ENCODE measurements around the gene UGT8.

UGT8 gene

GRCh38 chr4:114600672-114601071 lies 2.1 kb downstream of the UGT8 start (continued):
- TF ChIP-seq OSR1 (CRISPR knock-in tag; IDR thresholded peaks at IDR 0.05) = no peak
- TF ChIP-seq POU6F1 (CRISPR knock-in tag; IDR thresholded peaks at IDR 0.05; ENCODE audit: borderline replicate concordance, low read depth) = no peak

- ATAC-seq = no peak
- no peak for TF ChIP-seq ZFP3 (CRISPR knock-in tag; IDR thresholded peaks at IDR 0.05)
- no peak for TF ChIP-seq PPARA (CRISPR knock-in tag; IDR thresholded peaks at IDR 0.05; ENCODE audit: borderline replicate concordance)
- TF ChIP-seq RARB (CRISPR knock-in tag; IDR thresholded peaks at IDR 0.05) = no peak
- TF ChIP-seq TCF4 (CRISPR knock-in tag; IDR thresholded peaks at IDR 0.05; ENCODE audit: borderline replicate concordance) = no peak
- TF ChIP-seq ESRRG (CRISPR knock-in tag; IDR thresholded peaks at IDR 0.05) = no peak
- TF ChIP-seq OSR1 (CRISPR knock-in tag; IDR thresholded peaks at IDR 0.05) = no peak
- no peak for TF ChIP-seq CSDC2 (CRISPR knock-in tag; IDR thresholded peaks at IDR 0.05)
- no peak for TF ChIP-seq ISL1 (CRISPR knock-in tag; IDR thresholded peaks at IDR 0.05)
- no peak for TF ChIP-seq POU6F1 (CRISPR knock-in tag; IDR thresholded peaks at IDR 0.05; ENCODE audit: borderline replicate concordance, low read depth)
- no peak for TF ChIP-seq SNAI2 (CRISPR knock-in tag; IDR thresholded peaks at IDR 0.05)
- no peak for TF ChIP-seq ZNF70 (CRISPR knock-in tag; IDR thresholded peaks at IDR 0.05)
- TF ChIP-seq GLIS3 (CRISPR knock-in tag; IDR thresholded peaks at IDR 0.05) = no peak
Measured at GRCh38 chr4:114601304-114602052, 2.9 kb downstream of the UGT8 start.

GRCh38 chr4:114603497-114603896 lies 4.9 kb downstream of the UGT8 start:
- no peak for ATAC-seq
- TF ChIP-seq GLIS3 (CRISPR knock-in tag; IDR thresholded peaks at IDR 0.05) (no peak), CSDC2 (CRISPR knock-in tag; IDR thresholded peaks at IDR 0.05) (no peak), TCF4 (CRISPR knock-in tag; IDR thresholded peaks at IDR 0.05; ENCODE audit: borderline replicate concordance) (no peak), TOX (CRISPR knock-in tag; IDR thresholded peaks at IDR 0.05; ENCODE audit: borderline replicate concordance) (no peak), ZNF8 (CRISPR knock-in tag; IDR thresholded peaks at IDR 0.05) (no peak), ZNF70 (CRISPR knock-in tag; IDR thresholded peaks at IDR 0.05) (no peak), CREB5 (CRISPR knock-in tag; IDR thresholded peaks at IDR 0.05; ENCODE audit: low read depth) (no peak), SNAI2 (CRISPR knock-in tag; IDR thresholded peaks at IDR 0.05) (no peak), PPARA (CRISPR knock-in tag; IDR thresholded peaks at IDR 0.05; ENCODE audit: borderline replicate concordance) (no peak), PATZ1 (CRISPR knock-in tag; IDR thresholded peaks at IDR 0.05; ENCODE audit: borderline replicate concordance) (no peak), CSRNP3 (CRISPR knock-in tag; IDR thresholded peaks at IDR 0.05) (no peak), POU6F1 (CRISPR knock-in tag; IDR thresholded peaks at IDR 0.05; ENCODE audit: borderline replicate concordance, low read depth) (no peak)

All from SK-N-SH treated with all-trans-retinoic acid at 6 μM for 48 hours (cell line).